Psoas muscle (tissue), 8 donors: ENCODE results near the gene PRR14. TPM values are rescaled to one million over a fixed set of nuclear protein-coding genes. Genes with fewer than 3 reads are reported as not detected.

ENCODE experiments used
- ATAC-seq, 4 donors: fragments of 200-7000 bp; cut with Tn5 transposase; one replicate each; pipeline ENCODE4 v1.9.1; 2020; ENCODE audit warnings: moderate library complexity in 3 of 4, mild to moderate bottlenecking in 2 of 4
- DNase-seq, 2 donors: peaks; one replicate each; pipeline ENCODE4 v3.0.0-alpha.2; 2020
- H3K27ac ChIP-seq: fragments of 200-600 bp; one replicate; pipeline ENCODE4 v1.8.0; 2022
- H3K27me3 ChIP-seq, 3 donors: fragments of 200-600 bp in 1 of 3; one replicate each; pipeline versions ENCODE4 v1.6.1 to v1.8.0; 2013 to 2022; ENCODE audit warnings: low read length in 2 of 3, mild to moderate bottlenecking in 2 of 3, moderate library complexity in 1 of 3; ENCODE audit not compliant: insufficient read depth in 3 of 3
- H3K36me3 ChIP-seq, 2 donors: fragments of 200-600 bp in 1 of 2; one replicate each; pipeline versions ENCODE4 v1.6.1 to v1.8.0; 2013 to 2022; ENCODE audit warnings: low read depth in 1 of 2, mild to moderate bottlenecking in 1 of 2, moderate library complexity in 1 of 2; ENCODE audit not compliant: insufficient read depth in 1 of 2
- H3K4me1 ChIP-seq: fragments of 200-600 bp; one replicate; pipeline ENCODE4 v1.8.0; 2022
- H3K4me3 ChIP-seq: fragments of 200-600 bp; one replicate; pipeline ENCODE4 v1.8.0; 2022; ENCODE audit warnings: mild to moderate bottlenecking
- H3K9me3 ChIP-seq: fragments of 200-600 bp; one replicate; pipeline ENCODE4 v1.8.0; 2022
- WGBS, 3 donors: extraction: QIAGEN DNeasy Blood & Tissue Kit; methylation state at CpG; one replicate each; pipeline versions ENCODE4 v1.1.6 to v1.1.7; 2013; 5-methylcytosine and 5-hydroxymethylcytosine counted together
- intact Hi-C, 2 donors: fragments of 100-400 bp; cut with DNase I; formaldehyde crosslinking; loops; one replicate each; pipeline versions ENCODE4 v1.11.0 to v1.14.2; 2022
- polyA plus RNA-seq, 3 donors: library from polyadenylated mRNA; stranded (reverse); fragments of 200-250 nt; gene quantifications; one replicate each; pipeline ENCODE4 v1.2.3, GENCODE V29; 2013
- total RNA-seq, 4 donors: library from RNA; stranded (reverse); fragmentation: NEBNext Ultra II Directional in 2 of 4; extraction: Animal tissue kit (Norgen Biotek cat#: 25700) in 2 of 4; gene quantifications; one replicate each; pipeline versions ENCODE4 v1.2.1 to v1.2.4, GENCODE V29; 2021 to 2023
- TF ChIP-seq, protein P1 (sequence below): fragments of 200-600 bp; IDR thresholded peaks from one replicate; pipeline ENCODE4 v1.8.0; 2022; ENCODE audit warnings: antibody characterized with exemption
- donor health status: healthy with polysubstance abuse.
- donor health status: DM: no; HTN: no; CAD: no; lungs with moderate emphysema.
- donor health status: Bipolar disorder and iron deficiency.
- donor health status: healthy.
- donor health status: DM: yes; HTN: yes; CAD: no.
- donor health status: DM: no; HTN: no; CAD: no.
- donor health status: DM: no; HTN: no; CAD: no.
- donor health status: DM: yes; HTN: yes; CAD: no.

The PRR14 gene
- total and polyA plus RNA-seq, 7 donors, result 13.4 to 26.8 (median 23.8) TPM

DNA sequence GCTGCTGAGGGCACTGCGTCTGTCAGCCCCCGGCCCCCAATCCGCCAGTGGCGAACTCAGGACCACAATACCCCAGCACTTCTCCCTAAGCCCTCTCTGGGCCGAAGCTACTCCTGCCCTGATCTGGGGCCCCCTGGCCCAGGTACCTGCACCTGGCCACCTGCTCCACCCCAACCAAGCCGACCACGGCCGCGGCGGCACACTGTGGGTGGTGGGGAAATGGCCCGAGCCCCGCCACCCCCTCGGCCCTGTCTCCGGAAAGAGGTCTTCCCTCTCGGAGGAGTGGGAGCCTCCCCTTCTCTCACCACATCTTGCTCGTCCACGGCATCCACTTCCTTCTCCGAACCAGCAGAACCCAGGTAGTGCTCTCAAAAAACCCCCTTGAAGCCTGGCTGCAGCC lies 4.1 kb downstream of the PRR14 start:
- peaks cover 3 to 53% of the 10 kb centered on the region in 2 donors for H3K36me3 ChIP-seq
- intact Hi-C loops, result loop anchor here in 1 of 2 donors (5.0 kb wide), 2 partner anchors 83 to 128 kb away; partner anchors contain the start of genes ZNF688 and ZNF768

GRCh38 chr16:30655815-30656347 lies 5.1 kb downstream of the PRR14 start:
- intact Hi-C loops, result loop anchor here in 1 of 2 donors (5.0 kb wide), 1 partner anchor 129 kb away; the partner anchor contains the start of gene ZNF768
- Histone ChIP-seq H3K9me3 (no peaks in the 10 kb centered on the region), H3K4me3 (no peak overlapping the region), H3K4me1 (peaks cover 33% of the 10 kb centered on the region), H3K36me3 (peaks cover 3 to 60% of the 10 kb centered on the region in 2 donors), H3K27ac (no peak overlapping the region), H3K27me3 (no peaks in the 10 kb centered on the region)
- TF ChIP-seq, protein P1, sequence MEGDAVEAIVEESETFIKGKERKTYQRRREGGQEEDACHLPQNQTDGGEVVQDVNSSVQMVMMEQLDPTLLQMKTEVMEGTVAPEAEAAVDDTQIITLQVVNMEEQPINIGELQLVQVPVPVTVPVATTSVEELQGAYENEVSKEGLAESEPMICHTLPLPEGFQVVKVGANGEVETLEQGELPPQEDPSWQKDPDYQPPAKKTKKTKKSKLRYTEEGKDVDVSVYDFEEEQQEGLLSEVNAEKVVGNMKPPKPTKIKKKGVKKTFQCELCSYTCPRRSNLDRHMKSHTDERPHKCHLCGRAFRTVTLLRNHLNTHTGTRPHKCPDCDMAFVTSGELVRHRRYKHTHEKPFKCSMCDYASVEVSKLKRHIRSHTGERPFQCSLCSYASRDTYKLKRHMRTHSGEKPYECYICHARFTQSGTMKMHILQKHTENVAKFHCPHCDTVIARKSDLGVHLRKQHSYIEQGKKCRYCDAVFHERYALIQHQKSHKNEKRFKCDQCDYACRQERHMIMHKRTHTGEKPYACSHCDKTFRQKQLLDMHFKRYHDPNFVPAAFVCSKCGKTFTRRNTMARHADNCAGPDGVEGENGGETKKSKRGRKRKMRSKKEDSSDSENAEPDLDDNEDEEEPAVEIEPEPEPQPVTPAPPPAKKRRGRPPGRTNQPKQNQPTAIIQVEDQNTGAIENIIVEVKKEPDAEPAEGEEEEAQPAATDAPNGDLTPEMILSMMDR, result no peak
- ATAC-seq (no peak), DNase-seq (no peak)
- WGBS, 3 donors, result 92 to 93% (median 92%) methylated on average over 12 of the region's 12 CpGs

More for the DNA sequence above, 4.1 kb downstream of the PRR14 start:
- H3K27me3 ChIP-seq, result no peaks in the 10 kb centered on the region
- H3K4me1 ChIP-seq, result peaks cover 23% of the 10 kb centered on the region
- no peaks in the 10 kb centered on the region for H3K9me3 ChIP-seq
- H3K27ac ChIP-seq, result no peak overlapping the region
- ATAC-seq (no peak), DNase-seq (no peak)
- H3K4me3 ChIP-seq, result no peak overlapping the region
- TF ChIP-seq, protein P1, result no peak
- WGBS, 3 donors, result 91 to 94% (median 92%) methylated on average over 16 to 18 of the region's 18 CpGs

GRCh38 chr16:30656388-30656787 lies 5.6 kb downstream of the PRR14 start:
- DNase-seq (no peak), ATAC-seq (no peak)
- peaks cover 3 to 65% of the 10 kb centered on the region in 2 donors for H3K36me3 ChIP-seq
- H3K9me3 ChIP-seq, result no peaks in the 10 kb centered on the region
- H3K4me1 ChIP-seq, result peaks cover 38% of the 10 kb centered on the region
- H3K4me3 ChIP-seq, result no peak overlapping the region
- peak overlapping the region; percentile 100 for H3K27ac ChIP-seq
- no peaks in the 10 kb centered on the region for H3K27me3 ChIP-seq
- TF ChIP-seq, protein P1, result no peak
- intact Hi-C loops, result loop anchor here in 1 of 2 donors (5.0 kb wide), 1 partner anchor 129 kb away; the partner anchor contains the start of gene ZNF768
- WGBS, 3 donors, result 93 to 97% (median 96%) methylated on average over 8 of the region's 8 CpGs

- ATAC-seq (no peak), DNase-seq (no peak)
- peaks cover 39% of the 10 kb centered on the region for H3K4me1 ChIP-seq
- peaks cover 3 to 69% of the 10 kb centered on the region in 2 donors for H3K36me3 ChIP-seq
- no peaks in the 10 kb centered on the region for H3K9me3 ChIP-seq
- WGBS, 3 donors, result 27 to 28% (median 28%) methylated on average over 32 of the region's 32 CpGs
- intact Hi-C loops, result loop anchor here in 1 of 2 donors (5.0 kb wide), 1 partner anchor 130 kb away; the partner anchor contains the start of gene ZNF768
- H3K27ac ChIP-seq, result peak overlapping the region; percentile 100
- peak overlapping the region; percentile 93 for H3K4me3 ChIP-seq
- TF ChIP-seq, protein P1, result no peak
- H3K27me3 ChIP-seq, result no peaks in the 10 kb centered on the region
Measured at GRCh38 chr16:30656974-30657865, 6.5 kb downstream of the PRR14 start.
